Caco-2 (cell line): ENCODE measurements around the gene MAN2B1. TPM values are rescaled to one million over a fixed set of nuclear protein-coding genes. Genes with fewer than 3 reads are reported as not detected.
A peak's percentile ranks its signal among the peaks of the same experiment; 100 is the strongest.

Source experiments
- BruUV-seq: library from RNA; stranded (reverse); fragments of 400-500 nt; replicated peaks from 2 replicates; lab custom pipeline; 2021; lab: Mats Ljungman, UMichigan
- CTCF ChIA-PET: fragments of 300-600 bp; sonication (Branson Sonifier 250); formaldehyde crosslinking; loops from one replicate; lab custom pipeline; 2022; ENCODE audit warnings: antibody characterized with exemption; lab: Charles Lee
- POLR2A ChIA-PET: fragments of 300-600 bp; sonication (Branson Sonifier 250); formaldehyde crosslinking; loops from one replicate; lab custom pipeline; 2022; ENCODE audit warnings: antibody characterized with exemption; lab: Charles Lee
- DNase-seq, 2 experiments: peaks; one replicate each; pipeline versions ENCODE4 v3.0.0 to v3.0.0-alpha.2; 2020 to 2022
- H3K27me3 ChIP-seq: replicated peaks from 2 replicates; pipeline ENCODE4 v1.6.0; 2011; ENCODE audit warnings: low read length; ENCODE audit not compliant: control insufficient read depth, insufficient read depth
- H3K36me3 ChIP-seq: 2 replicates; pipeline ENCODE4 v1.5.1; 2011; ENCODE audit warnings: low read length; ENCODE audit not compliant: control insufficient read depth, insufficient read depth
- H3K4me1 ChIP-seq: fragments of 250-450 bp; sonication (Bioruptor Pico); 2 replicates; pipeline ENCODE4 v1.5.1; 2020; ENCODE audit warnings: mild to moderate bottlenecking
- H3K4me3 ChIP-seq: 2 replicates; pipeline ENCODE4 v1.5.1; 2011; ENCODE audit warnings: low read depth, mild to moderate bottlenecking, control low read depth, low read length
- H3K9me3 ChIP-seq: fragments of 250-450 bp; sonication (Bioruptor Pico); 2 replicates; pipeline ENCODE4 v1.5.1; 2020; ENCODE audit warnings: mild to moderate bottlenecking, moderate library complexity
- H3K27ac Mint-ChIP-seq: one replicate; pipeline ENCODE4 v1.8.0; 2022; ENCODE audit warnings: mixed read lengths; ENCODE audit not compliant: unreplicated experiment
- H3K27me3 Mint-ChIP-seq: one replicate; pipeline ENCODE4 v1.8.0; 2022; ENCODE audit warnings: mixed read lengths; ENCODE audit not compliant: insufficient read depth, unreplicated experiment
- H3K36me3 Mint-ChIP-seq: one replicate; pipeline ENCODE4 v1.8.0; 2022; ENCODE audit warnings: mild to moderate bottlenecking, mixed read lengths; ENCODE audit not compliant: insufficient read depth, unreplicated experiment
- H3K4me1 Mint-ChIP-seq: one replicate; pipeline ENCODE4 v1.8.0; 2022; ENCODE audit warnings: low read depth, mixed read lengths; ENCODE audit not compliant: unreplicated experiment
- H3K4me3 Mint-ChIP-seq: one replicate; pipeline ENCODE4 v1.8.0; 2022; ENCODE audit warnings: mild to moderate bottlenecking, moderate library complexity, mixed read lengths; ENCODE audit not compliant: unreplicated experiment
- H3K9me3 Mint-ChIP-seq: one replicate; pipeline ENCODE4 v1.8.0; 2022; ENCODE audit warnings: mixed read lengths; ENCODE audit not compliant: unreplicated experiment
- CTCF ChIP-seq, 2 experiments: fragments of 200-600 bp in 1 of 2; IDR thresholded peaks; 1 replicate in 1 of 2; 2 replicates in 1 of 2; pipeline versions ENCODE4 v1.5.1 to v1.8.0; 2011 to 2022; ENCODE audit warnings: antibody characterized with exemption in 1 of 2, control low read depth in 1 of 2, inconsistent platforms in 1 of 2, low read depth in 1 of 2, low read length in 1 of 2, mild to moderate bottlenecking in 1 of 2, moderate library complexity in 1 of 2; ENCODE audit not compliant: insufficient read depth in 1 of 2, severe bottlenecking in 1 of 2, unreplicated experiment in 1 of 2
- intact Hi-C: fragments of 100-400 bp; cut with micrococcal nuclease; formaldehyde crosslinking; loops from one replicate; pipeline ENCODE4 v1.10.0; 2022; ENCODE audit not compliant: unreplicated experiment
- total RNA-seq: library from RNA; stranded (reverse); gene quantifications from 2 replicates; pipeline ENCODE4 v1.2.3, GENCODE V29; 2022

Gene MAN2B1
- total RNA-seq, 1 experiment from 2014 or later = 70.5 TPM

GRCh38 chr19:12675399-12675798 is 8.9 kb upstream of the MAN2B1 start:
- CTCF ChIA-PET = no interaction called here
- H3K9me3 Mint-ChIP-seq = no peaks in the 10 kb centered on the region
- POLR2A ChIA-PET = no interaction called here
- H3K36me3 Mint-ChIP-seq = peaks cover 90% of the 10 kb centered on the region
- H3K4me3 Mint-ChIP-seq = no peak overlapping the region
- H3K4me3 ChIP-seq = no peak overlapping the region
- no peak overlapping the region for H3K27ac Mint-ChIP-seq
- H3K4me1 Mint-ChIP-seq = no peaks in the 10 kb centered on the region
- no peaks in the 10 kb centered on the region for H3K9me3 ChIP-seq
- no TSS peak for BruUV-seq
- intact Hi-C loops = no loop called here
- peaks cover 16% of the 10 kb centered on the region for H3K36me3 ChIP-seq
- H3K27me3 Mint-ChIP-seq = no peaks in the 10 kb centered on the region
- H3K4me1 ChIP-seq = no peaks in the 10 kb centered on the region
- H3K27me3 ChIP-seq = no peaks in the 10 kb centered on the region
- TF ChIP-seq CTCF (IDR thresholded peaks at IDR 0.05; ENCODE audit: insufficient read depth in 1 of 2, low read depth in 1 of 2, low read length in 1 of 2, severe bottlenecking in 1 of 2, unreplicated experiment in 1 of 2) = no peak
- no peak for DNase-seq

- Mint-ChIP-seq H3K36me3 (peaks cover 83% of the 10 kb centered on the region), H3K27me3 (no peaks in the 10 kb centered on the region), H3K9me3 (no peaks in the 10 kb centered on the region), H3K27ac (no peak overlapping the region), H3K4me1 (no peaks in the 10 kb centered on the region), H3K4me3 (no peak overlapping the region)
- peaks cover 13% of the 10 kb centered on the region for H3K36me3 ChIP-seq
- no peaks in the 10 kb centered on the region for H3K27me3 ChIP-seq
- H3K9me3 ChIP-seq = no peaks in the 10 kb centered on the region
- intact Hi-C loops = loop anchor here (1.0 kb wide), 1 partner anchor 108 kb away; no protein-coding TSS in a partner anchor
- no peak for DNase-seq
- ChIA-PET CTCF (interaction anchor here (0.6 to 1.4 kb wide), 3 partner anchors 9 to 33 kb away, joined by 3 to 5 read pairs (median 4); no protein-coding TSS in a partner anchor), POLR2A (interaction anchor here (0.7 kb wide), 1 partner anchor 24 kb away, joined by 11 read pairs; the partner anchor contains the start of gene FBXW9)
- peaks cover 6% of the 10 kb centered on the region; the same call in 1 of the 2 replicates for H3K4me1 ChIP-seq
- BruUV-seq = no TSS peak
- TF ChIP-seq CTCF (IDR thresholded peaks at IDR 0.05; ENCODE audit: insufficient read depth in 1 of 2, low read depth in 1 of 2, low read length in 1 of 2, severe bottlenecking in 1 of 2, unreplicated experiment in 1 of 2) = no peak
- no peak overlapping the region for H3K4me3 ChIP-seq
Measured at GRCh38 chr19:12672744-12673143, 6.2 kb upstream of the MAN2B1 start.

- ChIA-PET POLR2A (no interaction called here), CTCF (no interaction called here)
- TF ChIP-seq CTCF (IDR thresholded peaks at IDR 0.05; ENCODE audit: insufficient read depth in 1 of 2, low read depth in 1 of 2, low read length in 1 of 2, severe bottlenecking in 1 of 2, unreplicated experiment in 1 of 2) = no peak
- peaks cover 5% of the 10 kb centered on the region for H3K36me3 ChIP-seq
- Mint-ChIP-seq H3K4me1 (peaks cover 8% of the 10 kb centered on the region), H3K27ac (peak overlapping the region; percentile 94), H3K9me3 (no peaks in the 10 kb centered on the region), H3K4me3 (peak overlapping the region; percentile 85), H3K27me3 (no peaks in the 10 kb centered on the region), H3K36me3 (peaks cover 67% of the 10 kb centered on the region)
- H3K4me1 ChIP-seq = peaks cover 12% of the 10 kb centered on the region
- no peaks in the 10 kb centered on the region for H3K27me3 ChIP-seq
- no peak for DNase-seq
- no peaks in the 10 kb centered on the region for H3K9me3 ChIP-seq
- BruUV-seq = no TSS peak
- H3K4me3 ChIP-seq = peak overlapping the region; percentile 84
- intact Hi-C loops = no loop called here
Measured at GRCh38 chr19:12670159-12670928, 3.8 kb upstream of the MAN2B1 start.
